ENCODE data around the gene PDE6H.

Gene PDE6H

DNA sequence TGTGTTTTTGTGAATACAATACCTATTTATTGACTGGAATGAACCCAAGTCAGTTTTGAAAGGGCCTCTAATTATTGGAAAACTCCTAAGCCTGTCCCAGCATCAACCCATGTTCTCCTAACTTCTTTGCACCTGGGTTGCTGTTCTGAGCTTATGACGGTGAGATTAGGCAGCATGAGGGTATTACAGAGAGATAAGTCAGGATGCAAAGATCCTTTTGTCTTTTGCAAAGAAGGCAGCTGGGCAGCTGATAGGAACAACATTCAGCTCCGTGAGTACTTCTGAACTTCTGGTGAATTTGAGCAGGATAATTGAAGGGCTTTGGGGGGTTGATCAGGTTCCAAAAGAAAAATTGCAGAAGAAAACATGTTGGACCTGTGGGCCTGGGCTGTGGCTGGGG is at the start of gene PDE6H:
Gene PDE6H, plus strand, starts transcription at position 227 of the 400 bp plus-strand sequence. CDS start 4,971 bp downstream, outside the sequence.
- no peak for DNase-seq

DNA sequence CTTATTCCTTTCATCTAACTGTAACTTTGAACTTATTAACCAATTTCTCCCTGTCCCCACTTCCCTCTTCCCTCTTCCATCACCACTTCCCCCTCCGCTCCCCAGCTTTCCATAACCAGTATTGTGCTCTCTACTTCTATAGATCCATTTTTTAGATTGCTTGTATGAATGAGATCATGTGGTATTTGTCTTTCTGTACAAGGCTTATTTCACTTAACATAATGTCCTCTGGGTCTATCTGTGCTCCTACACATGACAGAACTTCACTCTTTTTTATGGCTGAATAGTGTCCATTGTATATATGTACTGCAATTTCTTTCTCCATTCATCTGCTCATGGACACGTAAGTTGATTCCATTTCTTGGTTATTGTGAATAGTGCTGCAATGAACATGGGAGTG is 48.9 kb upstream of the PDE6H start:
- DNase-seq, result no peak

GRCh38 chr12:14924541-14924940 is 48.3 kb upstream of the PDE6H start:
- DNase-seq, result no peak

DNA sequence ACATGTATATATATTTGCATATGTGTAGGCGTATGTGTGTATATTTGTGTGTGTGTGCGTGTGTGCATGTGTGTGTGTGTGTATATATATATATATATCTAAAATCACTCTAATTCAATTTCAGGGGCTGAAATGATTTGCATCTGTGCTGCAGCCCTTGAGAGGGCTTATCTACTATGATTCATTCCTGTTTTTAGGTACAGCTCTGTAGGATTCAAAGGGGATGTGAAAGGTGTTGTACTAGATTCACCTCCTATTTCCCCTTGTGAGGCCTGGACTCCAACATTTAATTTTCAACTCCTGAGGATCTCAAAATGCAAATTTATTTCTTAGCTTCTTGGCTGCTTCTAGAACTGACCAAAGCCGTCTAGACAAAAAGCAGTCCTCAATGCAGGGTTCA is 45.6 kb upstream of the PDE6H start:
- no peak for DNase-seq

GRCh38 chr12:14928931-14929330 is 43.9 kb upstream of the PDE6H start:
- DNase-seq, result no peak

- no peak for DNase-seq
Measured at GRCh38 chr12:14930299-14930698, 42.5 kb upstream of the PDE6H start.

GRCh38 chr12:14931359-14931758 is 41.5 kb upstream of the PDE6H start:
- DNase-seq, result no peak

DNA sequence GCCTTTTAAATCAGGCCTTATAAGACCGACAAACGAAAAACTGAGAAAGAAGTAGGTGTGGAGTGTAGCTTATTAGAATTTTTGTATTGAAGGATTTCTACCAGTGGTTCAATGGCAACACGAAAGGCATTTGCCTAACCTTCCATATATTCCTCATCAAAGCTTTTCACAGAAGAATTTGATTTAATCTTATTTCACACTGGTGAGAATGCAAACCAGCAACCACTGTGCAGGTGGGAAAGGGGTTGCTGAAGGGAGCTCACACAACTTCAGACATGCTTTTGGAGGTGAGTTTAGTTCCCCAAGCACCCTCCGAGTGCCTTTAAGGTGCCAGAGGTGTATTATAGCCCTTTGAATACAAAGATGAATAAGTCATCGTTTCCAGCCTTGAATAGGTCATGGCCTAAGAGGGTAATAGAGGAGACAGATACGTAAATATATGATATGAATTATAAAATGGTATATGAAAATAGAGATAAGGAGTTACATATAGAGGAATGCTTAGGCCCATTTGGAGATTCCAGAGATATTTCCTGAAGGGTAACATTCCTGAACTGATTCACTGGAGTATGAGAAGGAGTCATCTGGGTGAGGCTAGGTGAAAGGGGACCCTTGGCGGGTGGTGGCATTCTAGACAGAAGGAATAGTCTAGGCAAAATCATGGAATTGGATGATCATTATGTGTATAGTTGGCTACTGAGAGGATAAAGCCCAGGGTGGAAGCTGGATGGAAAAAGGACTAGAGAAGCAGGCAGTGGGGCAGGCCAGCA is 40.9 kb upstream of the PDE6H start:
- no peak for DNase-seq

GRCh38 chr12:14934511-14934910 is 38.3 kb upstream of the PDE6H start:
- no peak for DNase-seq

GRCh38 chr12:14935031-14935430 is 37.8 kb upstream of the PDE6H start:
- DNase-seq, result no peak

- DNase-seq, result no peak
Measured at GRCh38 chr12:14936224-14936861, 36.5 kb upstream of the PDE6H start.

DNA sequence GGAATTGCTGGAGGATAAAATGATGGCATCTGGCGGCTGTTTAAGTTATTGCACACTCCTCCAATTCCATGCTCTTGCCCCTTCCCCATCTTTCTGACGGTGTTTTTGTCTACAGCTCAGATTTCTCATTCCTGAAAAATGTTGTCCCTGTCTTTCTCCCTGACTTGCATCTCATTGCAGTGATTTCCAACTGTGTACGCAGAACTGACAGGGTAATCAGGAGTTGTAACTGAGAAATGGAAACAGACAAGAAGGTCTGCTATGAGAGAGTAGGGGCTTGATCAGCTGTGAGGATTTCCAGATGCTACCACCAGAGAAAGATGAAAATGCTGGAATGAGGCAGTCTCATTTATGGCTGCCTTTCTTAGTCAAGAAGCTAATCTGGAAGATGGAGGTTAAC is 35.8 kb upstream of the PDE6H start:
- no peak for DNase-seq

GRCh38 chr12:14937689-14938088 is 35.2 kb upstream of the PDE6H start:
- no peak for DNase-seq

DNA sequence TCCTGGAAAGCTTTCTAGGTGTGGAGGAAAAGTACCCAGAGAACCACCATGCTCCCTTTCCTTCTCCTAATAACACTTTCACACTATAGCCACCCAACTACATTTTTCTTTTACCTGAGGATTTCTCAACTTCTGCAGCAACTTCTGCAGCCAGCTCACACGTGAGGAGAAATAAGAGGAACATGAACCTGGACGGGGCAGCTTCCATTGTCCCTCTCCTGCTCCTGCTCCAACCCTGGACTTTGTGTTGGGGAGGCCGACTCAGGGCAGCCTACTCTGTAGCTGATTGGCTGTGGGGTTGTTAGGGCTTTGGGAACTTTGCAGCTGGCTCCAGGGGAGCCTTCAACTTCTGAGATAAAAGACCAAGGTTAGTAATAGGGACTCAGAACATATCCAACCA is 34.5 kb upstream of the PDE6H start, which contains the start of gene ERP27:
Gene ERP27, minus strand, starts transcription at position 237 of the 400 bp plus-strand sequence. Its CDS starts 29 bp downstream, at position 208.
- no peak for DNase-seq

- DNase-seq, result no peak
Measured at GRCh38 chr12:14941369-14941768, 31.5 kb upstream of the PDE6H start.

- no peak for DNase-seq
Measured at GRCh38 chr12:14942196-14942931, 30.5 kb upstream of the PDE6H start.

GRCh38 chr12:14946162-14946561 is 26.7 kb upstream of the PDE6H start:
- DNase-seq, result no peak

DNA sequence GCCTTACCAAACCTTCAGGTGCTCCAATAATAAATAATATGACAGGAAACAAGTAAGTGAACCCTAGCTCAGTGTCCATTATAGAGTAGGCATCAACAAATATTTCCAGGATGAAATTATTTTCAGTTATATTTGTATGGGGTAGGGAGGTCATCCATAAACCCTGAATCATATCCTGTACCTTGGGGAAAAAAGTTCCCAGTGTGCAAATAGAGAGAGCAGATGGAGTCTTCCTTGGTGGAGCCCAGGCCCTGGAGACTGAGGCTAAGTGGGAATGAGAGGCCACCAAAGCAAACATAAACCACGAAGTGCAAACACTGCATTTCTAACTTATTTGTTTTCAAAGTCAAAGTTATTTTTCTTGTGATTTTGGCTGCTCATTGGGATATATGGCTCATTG is 26.0 kb upstream of the PDE6H start:
- no peak for DNase-seq

GRCh38 chr12:14948672-14949071 is 24.2 kb upstream of the PDE6H start:
- peak; percentile 43 to 62 for DNase-seq

GRCh38 chr12:14949631-14950030 is 23.2 kb upstream of the PDE6H start:
- DNase-seq, result no peak

DNA sequence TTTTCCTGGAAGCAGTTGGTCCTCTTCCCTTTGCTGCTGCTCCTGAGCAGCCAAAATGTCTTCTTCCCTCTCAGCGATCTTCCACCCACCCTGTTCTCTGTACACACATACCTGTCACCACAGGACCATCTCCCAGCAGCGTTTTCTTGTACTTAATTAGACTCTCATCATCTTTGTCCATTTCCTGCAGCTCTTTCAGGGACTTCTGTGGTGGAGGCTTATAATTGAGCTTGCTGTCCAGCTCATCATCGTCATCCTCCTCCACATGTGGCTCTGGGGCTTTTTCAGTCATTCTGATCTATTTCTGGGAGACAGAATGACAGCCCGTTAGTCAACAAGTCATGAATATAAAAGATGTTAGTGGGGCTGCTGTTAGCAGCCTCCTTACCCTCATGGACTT is 22.4 kb upstream of the PDE6H start:
- DNase-seq, result peak; percentile 33 to 53

GRCh38 chr12:14950982-14951746 is 21.7 kb upstream of the PDE6H start:
- no peak for DNase-seq

DNA sequence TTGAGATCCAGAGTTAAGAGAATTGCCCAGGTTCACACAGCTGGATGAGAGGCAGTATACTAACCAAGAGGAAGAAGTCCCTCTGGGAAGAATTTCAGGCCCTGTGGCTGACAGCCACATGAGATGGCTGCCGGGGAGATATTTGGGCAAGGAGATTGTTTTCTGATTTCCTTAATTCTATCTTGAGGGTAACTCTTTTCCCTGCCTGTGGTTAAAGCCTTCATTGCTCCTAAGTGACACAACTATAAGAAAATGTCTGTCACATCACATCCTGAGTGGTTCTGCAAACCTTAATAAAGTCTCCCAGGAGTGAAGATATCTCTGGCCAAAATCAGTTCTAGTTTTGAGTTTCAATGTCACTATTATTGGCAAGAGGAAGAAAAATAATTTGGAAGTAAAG is 21.0 kb upstream of the PDE6H start:
- no peak for DNase-seq
